HG03354 (cell line): ENCODE results near the gene TMEM233.

Experiments
- ATAC-seq: cut with Tn5 transposase; IDR thresholded peaks from one replicate; pipeline ENCODE4 v1.9.1; 2021; ENCODE audit warnings: mild to moderate bottlenecking; ENCODE audit not compliant: unreplicated experiment, poor library complexity, severe bottlenecking

TMEM233 gene

GRCh38 chr12:119676573-119676972, 83.0 kb downstream of the TMEM233 start:
- no peak for ATAC-seq

GRCh38 chr12:119678459-119678858, 84.9 kb downstream of the TMEM233 start:
- no peak for ATAC-seq

GRCh38 chr12:119679081-119679480, 85.5 kb downstream of the TMEM233 start:
- no peak for ATAC-seq

DNA sequence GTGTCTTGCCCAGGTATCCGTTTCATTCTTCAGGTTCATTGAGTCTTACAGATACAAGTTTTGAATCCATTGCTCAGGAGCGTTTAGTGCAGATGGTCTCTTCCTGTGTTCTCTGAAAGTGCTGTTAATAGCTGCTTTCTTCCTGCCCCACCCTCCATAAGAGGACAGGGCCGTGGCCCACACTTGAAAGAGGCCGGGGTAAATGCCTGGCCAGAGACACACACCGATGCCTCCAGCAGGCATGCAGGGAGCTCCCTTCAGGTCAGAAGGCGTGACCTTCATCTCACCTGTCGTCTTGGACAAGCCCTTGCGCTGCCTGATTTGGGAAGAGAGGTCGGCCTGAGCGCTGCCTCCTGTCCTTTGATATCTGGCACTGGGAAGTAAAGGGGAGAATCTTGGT, 85.9 kb downstream of the TMEM233 start:
- ATAC-seq = no peak

DNA sequence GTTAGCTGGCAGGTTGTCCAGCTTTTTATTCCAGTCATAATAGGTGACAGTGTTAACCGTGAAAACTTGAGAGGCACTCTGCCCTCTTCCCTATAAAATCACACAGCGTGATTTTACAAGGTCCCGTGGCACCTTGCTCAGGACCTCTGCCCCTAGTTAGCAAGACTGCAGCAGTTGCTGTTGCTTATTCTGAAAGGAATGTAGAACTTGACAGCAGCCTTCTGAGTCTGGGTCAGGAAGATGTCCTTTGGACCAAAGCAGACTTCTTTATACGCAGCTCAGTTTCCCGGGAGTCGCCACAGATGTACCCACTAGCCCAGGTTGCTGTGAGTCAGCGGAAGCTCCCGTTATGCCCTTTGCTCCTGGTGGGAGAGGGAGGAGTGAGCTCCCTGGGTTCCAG, 87.5 kb downstream of the TMEM233 start:
- no peak for ATAC-seq

DNA sequence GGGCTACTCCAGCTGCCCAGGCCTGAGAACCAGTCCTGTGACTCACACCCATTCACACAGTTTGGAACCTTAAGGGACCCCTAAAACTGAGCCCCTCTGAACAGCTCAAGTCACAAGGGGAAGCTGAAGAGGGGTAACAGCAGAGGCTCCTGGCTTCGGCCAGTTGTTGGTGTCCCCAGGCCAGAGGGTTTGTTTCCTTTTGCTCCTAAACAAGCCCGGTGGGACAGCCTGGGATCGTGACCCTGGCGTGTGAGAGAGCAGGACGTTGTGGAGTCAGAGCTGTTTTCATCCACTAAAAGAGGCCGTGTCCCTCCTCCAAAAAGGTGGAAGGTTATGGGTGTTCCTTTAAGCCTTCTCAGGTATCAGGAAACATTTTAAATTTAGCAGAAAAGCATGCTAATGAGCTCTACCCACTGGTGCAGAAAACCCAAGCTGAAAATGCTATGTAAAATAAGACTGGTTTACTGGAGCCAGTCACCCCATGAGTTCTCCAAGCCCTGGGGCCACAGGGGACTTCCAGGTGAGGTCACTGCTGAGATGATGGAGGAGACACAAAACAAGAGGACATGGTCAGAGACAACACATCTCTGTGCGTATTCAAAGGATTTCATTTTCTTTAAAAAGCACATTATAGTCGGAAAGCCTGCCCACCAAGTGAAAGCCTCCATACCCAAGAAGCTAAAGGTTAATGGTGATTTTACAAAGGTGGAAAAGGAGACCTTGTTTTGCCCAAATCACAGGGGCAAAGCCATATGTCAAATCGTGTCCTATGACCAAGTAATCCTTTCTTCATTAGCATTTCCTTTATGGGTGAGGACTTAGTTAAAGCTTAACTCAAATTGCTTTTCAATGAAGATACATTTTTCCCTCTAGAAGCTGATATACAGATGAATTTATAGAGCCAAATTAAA, 88.4 kb downstream of the TMEM233 start:
- peak; percentile 49 for ATAC-seq

GRCh38 chr12:119682639-119683252, 89.2 kb downstream of the TMEM233 start:
- no peak for ATAC-seq

DNA sequence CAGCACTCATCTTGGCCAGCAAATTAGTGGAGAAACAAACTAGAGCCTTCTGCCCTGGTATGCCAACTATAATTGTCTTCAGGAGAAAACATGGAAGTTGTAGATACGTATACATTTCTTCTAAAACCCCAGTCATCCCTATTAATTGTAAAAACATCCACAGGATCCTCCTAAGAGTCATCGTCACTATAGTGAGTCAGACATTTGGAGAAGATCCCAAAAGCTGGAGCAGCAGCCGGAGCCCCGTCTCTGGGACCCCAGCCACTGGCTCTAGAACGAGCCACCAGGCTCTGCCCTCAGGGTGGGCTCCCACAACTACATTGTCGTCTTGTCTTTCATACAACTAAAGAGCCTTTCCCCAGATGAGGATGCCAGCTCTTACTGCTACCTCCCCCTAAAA, 89.8 kb downstream of the TMEM233 start:
- ATAC-seq = no peak

DNA sequence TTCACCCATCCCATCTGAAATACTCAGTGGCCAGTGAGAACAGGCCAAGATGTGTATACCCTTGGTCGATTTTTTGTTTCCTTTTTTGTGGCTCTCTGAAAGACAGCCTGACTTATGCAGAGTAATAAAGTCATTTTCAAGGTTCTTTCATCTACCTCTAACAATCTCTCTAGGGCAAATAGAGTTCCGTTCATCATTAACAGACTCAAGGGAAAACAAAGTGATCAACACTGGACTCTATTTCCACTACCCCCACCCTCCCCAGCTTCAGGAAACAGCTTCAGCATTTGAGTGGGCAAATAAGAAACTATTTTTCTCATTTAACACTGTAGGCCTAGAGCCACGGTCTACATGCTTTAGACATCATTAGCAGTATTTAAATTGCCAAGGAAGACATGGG, 90.2 kb downstream of the TMEM233 start:
- no peak for ATAC-seq

DNA sequence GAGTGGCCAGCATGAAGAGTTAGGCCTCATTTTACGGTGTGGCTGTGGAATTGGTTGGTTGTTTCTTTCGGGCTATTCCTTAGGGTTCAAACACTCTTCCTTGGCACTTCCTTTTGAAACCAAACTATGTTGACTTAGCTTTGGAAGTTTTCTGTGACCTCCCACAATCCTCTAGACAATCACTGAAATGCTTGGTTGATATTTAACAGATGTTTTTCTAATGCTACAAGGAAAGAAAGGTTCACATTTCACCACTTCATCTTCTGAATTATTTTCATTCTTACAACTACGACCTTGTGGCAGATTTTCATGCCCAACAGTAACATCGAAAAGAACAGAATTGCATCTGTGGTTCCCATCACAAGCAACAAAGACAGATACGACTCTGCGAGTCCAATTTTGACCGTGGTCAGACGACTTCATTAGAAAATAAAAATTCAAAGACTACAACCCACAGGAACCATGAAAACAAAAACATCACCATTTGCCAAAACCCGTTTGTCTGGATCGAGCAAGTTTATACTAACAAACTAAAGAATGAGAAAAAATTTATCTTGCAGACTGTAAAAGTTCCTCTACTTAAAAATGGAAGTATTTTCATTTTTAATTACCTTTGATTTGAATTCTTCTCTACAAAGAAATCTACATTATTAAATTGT, 91.3 kb downstream of the TMEM233 start:
- no peak for ATAC-seq

GRCh38 chr12:119685375-119685774, 91.8 kb downstream of the TMEM233 start:
- no peak for ATAC-seq

- ATAC-seq = no peak
Observed at GRCh38 chr12:119686355-119686754, 92.8 kb downstream of the TMEM233 start.

DNA sequence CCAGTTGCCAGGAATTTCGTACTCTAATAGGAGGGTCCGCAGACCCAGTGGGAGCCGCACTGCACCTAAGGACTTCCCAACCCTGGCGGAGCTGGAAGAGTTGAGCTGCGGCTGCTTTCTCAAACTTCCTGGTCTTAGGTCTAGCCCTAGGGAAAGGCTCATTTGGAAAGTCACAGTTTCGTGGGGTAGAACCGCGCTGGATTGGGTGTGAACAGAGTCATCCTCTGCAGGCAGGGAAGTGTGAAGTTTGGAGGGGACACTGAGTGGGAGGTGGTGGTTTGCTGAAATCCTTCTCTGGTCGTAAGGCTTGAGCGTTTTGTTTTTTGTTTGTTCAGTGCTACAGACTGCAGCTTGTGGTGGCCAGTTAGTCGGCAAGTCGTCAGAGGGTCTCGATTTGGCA, 93.2 kb downstream of the TMEM233 start:
- no peak for ATAC-seq

- ATAC-seq = no peak
Observed at GRCh38 chr12:119687406-119687805, 93.8 kb downstream of the TMEM233 start.

- ATAC-seq = no peak
Observed at GRCh38 chr12:119687879-119688278, 94.3 kb downstream of the TMEM233 start.

DNA sequence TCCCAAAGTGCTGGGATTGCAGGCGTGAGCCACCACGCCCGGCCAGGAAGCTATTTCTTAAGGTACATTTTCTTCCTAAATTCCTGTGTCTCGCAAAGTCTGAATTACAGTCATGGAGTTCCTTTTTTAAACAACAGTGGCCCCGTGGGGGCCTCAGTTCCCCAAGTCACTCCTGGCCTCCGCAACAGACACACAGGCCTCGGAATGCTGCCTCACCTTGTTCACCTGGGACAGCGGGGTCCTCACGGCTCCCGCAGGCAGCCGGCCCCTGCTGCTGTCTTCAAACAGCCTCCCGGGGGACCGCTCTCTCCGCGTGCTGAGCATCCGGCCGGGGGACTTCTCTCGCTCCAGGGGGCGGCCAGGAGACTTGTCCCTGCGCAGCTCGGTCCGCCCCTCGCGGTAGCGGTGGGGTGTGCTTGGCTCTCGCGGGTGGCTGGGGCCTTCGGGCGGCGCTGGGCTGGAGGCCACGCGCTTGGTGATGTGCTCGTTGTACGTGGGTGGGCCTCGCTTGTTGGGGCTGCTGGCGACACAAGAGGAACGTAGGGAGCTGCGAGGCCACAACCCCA, 96.4 kb downstream of the TMEM233 start:
- no peak for ATAC-seq

GRCh38 chr12:119691202-119691810, 97.7 kb downstream of the TMEM233 start:
- ATAC-seq = no peak

DNA sequence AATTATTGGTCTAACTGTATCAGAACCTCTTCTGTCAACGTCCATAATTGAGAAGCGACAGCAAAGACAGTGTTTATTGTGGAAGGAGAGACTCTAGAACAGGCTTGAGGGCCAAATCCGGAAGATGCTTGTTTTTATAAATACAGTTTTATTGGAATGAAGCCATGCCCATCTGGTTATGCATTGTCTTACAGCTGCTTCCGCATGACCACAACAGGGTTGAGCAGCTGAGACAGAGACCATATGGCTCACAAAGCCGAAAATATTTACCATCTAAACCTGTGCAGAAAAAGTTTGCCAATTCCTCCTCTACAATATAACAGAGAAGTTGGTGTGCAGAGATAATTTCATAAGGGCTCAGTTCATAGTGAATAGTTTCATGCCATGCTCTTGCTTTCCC, 98.8 kb downstream of the TMEM233 start:
- ATAC-seq = no peak
